ENCODE data around the gene HNRNPA2B1.
"Not testable (repeated sequence)": the region's sequence is repeated elsewhere in the genome, so short reads cannot be mapped to it uniquely, and the experiment has no call there.

Gene HNRNPA2B1

GRCh38 chr7:26183545-26184280 lies 16.8 kb downstream of the HNRNPA2B1 start:
- no CpG with 5 or more reads among the region's 4 CpGs for WGBS (ENCODE audit: insufficient coverage, insufficient read length)
- Histone ChIP-seq H3K27me3 (ENCODE audit: control insufficient read depth, insufficient read depth, low read length) (no peaks in the 10 kb centered on the region), H3K27ac (ENCODE audit: low read length) (no peak overlapping the region), H3K4me3 (ENCODE audit: low read length) (no peak overlapping the region), H3K36me3 (ENCODE audit: control insufficient read depth, insufficient read depth, low read length) (peaks cover 3% of the 10 kb centered on the region), H3K9me3 (ENCODE audit: control insufficient read depth, insufficient read depth, low read length) (no peaks in the 10 kb centered on the region), H3K4me1 (ENCODE audit: control insufficient read depth, insufficient read depth, low read length) (no peaks in the 10 kb centered on the region)
- DNase-seq (ENCODE audit: low read depth, low spot score), result no peak

- no CpG with 5 or more reads among the region's 8 CpGs for WGBS (ENCODE audit: insufficient coverage, insufficient read length)
- peaks cover 7% of the 10 kb centered on the region for H3K36me3 ChIP-seq (ENCODE audit: control insufficient read depth, insufficient read depth, low read length)
- H3K4me3 ChIP-seq (ENCODE audit: low read length), result no peak overlapping the region
- no peak overlapping the region for H3K27ac ChIP-seq (ENCODE audit: low read length)
- H3K9me3 ChIP-seq (ENCODE audit: control insufficient read depth, insufficient read depth, low read length), result no peaks in the 10 kb centered on the region
- H3K27me3 ChIP-seq (ENCODE audit: control insufficient read depth, insufficient read depth, low read length), result no peaks in the 10 kb centered on the region
- no peak for DNase-seq (ENCODE audit: low read depth, low spot score)
- no peaks in the 10 kb centered on the region for H3K4me1 ChIP-seq (ENCODE audit: control insufficient read depth, insufficient read depth, low read length)
Observed at GRCh38 chr7:26182706-26183105, 17.8 kb downstream of the HNRNPA2B1 start.

- WGBS (ENCODE audit: insufficient coverage, insufficient read length), result no CpG with 5 or more reads among the region's 6 CpGs
- no peak overlapping the region for H3K4me3 ChIP-seq (ENCODE audit: low read length)
- H3K36me3 ChIP-seq (ENCODE audit: control insufficient read depth, insufficient read depth, low read length), result peaks cover 7% of the 10 kb centered on the region
- no peak for DNase-seq (ENCODE audit: low read depth, low spot score)
- H3K27me3 ChIP-seq (ENCODE audit: control insufficient read depth, insufficient read depth, low read length), result no peaks in the 10 kb centered on the region
- no peaks in the 10 kb centered on the region for H3K9me3 ChIP-seq (ENCODE audit: control insufficient read depth, insufficient read depth, low read length)
- no peak overlapping the region for H3K27ac ChIP-seq (ENCODE audit: low read length)
- no peaks in the 10 kb centered on the region; the same call in 1 of the 2 replicates for H3K4me1 ChIP-seq (ENCODE audit: control insufficient read depth, insufficient read depth, low read length)
Observed at GRCh38 chr7:26182283-26182682, 18.3 kb downstream of the HNRNPA2B1 start.

GRCh38 chr7:26181474-26182227 lies 18.9 kb downstream of the HNRNPA2B1 start:
- Histone ChIP-seq H3K9me3 (ENCODE audit: control insufficient read depth, insufficient read depth, low read length) (no peaks in the 10 kb centered on the region), H3K4me1 (ENCODE audit: control insufficient read depth, insufficient read depth, low read length) (no peaks in the 10 kb centered on the region; the same call in 1 of the 2 replicates), H3K27ac (ENCODE audit: low read length) (no peak overlapping the region), H3K36me3 (ENCODE audit: control insufficient read depth, insufficient read depth, low read length) (peaks cover 7% of the 10 kb centered on the region), H3K27me3 (ENCODE audit: control insufficient read depth, insufficient read depth, low read length) (no peaks in the 10 kb centered on the region), H3K4me3 (ENCODE audit: low read length) (no peak overlapping the region)
- no peak for DNase-seq (ENCODE audit: low read depth, low spot score)
- WGBS (ENCODE audit: insufficient coverage, insufficient read length), result no CpG with 5 or more reads among the region's 3 CpGs

- WGBS (ENCODE audit: insufficient coverage, insufficient read length), result no CpG with 5 or more reads among the region's 5 CpGs
- no peak for DNase-seq (ENCODE audit: low read depth, low spot score)
- Histone ChIP-seq H3K4me3 (ENCODE audit: low read length) (no peak overlapping the region), H3K27ac (ENCODE audit: low read length) (no peak overlapping the region), H3K9me3 (ENCODE audit: control insufficient read depth, insufficient read depth, low read length) (no peaks in the 10 kb centered on the region), H3K4me1 (ENCODE audit: control insufficient read depth, insufficient read depth, low read length) (no peaks in the 10 kb centered on the region; the same call in 1 of the 2 replicates), H3K36me3 (ENCODE audit: control insufficient read depth, insufficient read depth, low read length) (peaks cover 7% of the 10 kb centered on the region), H3K27me3 (ENCODE audit: control insufficient read depth, insufficient read depth, low read length) (no peaks in the 10 kb centered on the region)
Observed at GRCh38 chr7:26180792-26181198, 19.8 kb downstream of the HNRNPA2B1 start.

GRCh38 chr7:26179826-26180497 lies 20.6 kb downstream of the HNRNPA2B1 start:
- H3K27me3 ChIP-seq (ENCODE audit: control insufficient read depth, insufficient read depth, low read length), result no peaks in the 10 kb centered on the region
- H3K9me3 ChIP-seq (ENCODE audit: control insufficient read depth, insufficient read depth, low read length), result no peaks in the 10 kb centered on the region
- no peak overlapping the region for H3K4me3 ChIP-seq (ENCODE audit: low read length)
- no peaks in the 10 kb centered on the region; the same call in 1 of the 2 replicates for H3K4me1 ChIP-seq (ENCODE audit: control insufficient read depth, insufficient read depth, low read length)
- no peak for DNase-seq (ENCODE audit: low read depth, low spot score)
- peaks cover 7% of the 10 kb centered on the region for H3K36me3 ChIP-seq (ENCODE audit: control insufficient read depth, insufficient read depth, low read length)
- no CpG with 5 or more reads among the region's 8 CpGs for WGBS (ENCODE audit: insufficient coverage, insufficient read length)
- no peak overlapping the region for H3K27ac ChIP-seq (ENCODE audit: low read length)

- Histone ChIP-seq H3K27ac (ENCODE audit: low read length) (no peak overlapping the region), H3K27me3 (ENCODE audit: control insufficient read depth, insufficient read depth, low read length) (no peaks in the 10 kb centered on the region), H3K36me3 (ENCODE audit: control insufficient read depth, insufficient read depth, low read length) (peaks cover 7% of the 10 kb centered on the region), H3K9me3 (ENCODE audit: control insufficient read depth, insufficient read depth, low read length) (no peaks in the 10 kb centered on the region), H3K4me1 (ENCODE audit: control insufficient read depth, insufficient read depth, low read length) (no peaks in the 10 kb centered on the region; the same call in 1 of the 2 replicates), H3K4me3 (ENCODE audit: low read length) (no peak overlapping the region)
- WGBS (ENCODE audit: insufficient coverage, insufficient read length), result no CpG with 5 or more reads among the region's 5 CpGs
- no peak for DNase-seq (ENCODE audit: low read depth, low spot score)
Observed at GRCh38 chr7:26179422-26179821, 21.1 kb downstream of the HNRNPA2B1 start.

- H3K27me3 ChIP-seq (ENCODE audit: control insufficient read depth, insufficient read depth, low read length), result no peaks in the 10 kb centered on the region
- H3K4me3 ChIP-seq (ENCODE audit: low read length), result no peak overlapping the region
- H3K9me3 ChIP-seq (ENCODE audit: control insufficient read depth, insufficient read depth, low read length), result no peaks in the 10 kb centered on the region
- WGBS (ENCODE audit: insufficient coverage, insufficient read length), result no CpG with 5 or more reads among the region's 7 CpGs
- no peak for DNase-seq (ENCODE audit: low read depth, low spot score)
- no peak overlapping the region for H3K27ac ChIP-seq (ENCODE audit: low read length)
- peaks cover 7% of the 10 kb centered on the region for H3K36me3 ChIP-seq (ENCODE audit: control insufficient read depth, insufficient read depth, low read length)
- no peaks in the 10 kb centered on the region; the same call in 1 of the 2 replicates for H3K4me1 ChIP-seq (ENCODE audit: control insufficient read depth, insufficient read depth, low read length)
Observed at GRCh38 chr7:26178272-26178960, 22.1 kb downstream of the HNRNPA2B1 start.

- not testable (repeated sequence) for H3K9me3 ChIP-seq (ENCODE audit: control insufficient read depth, insufficient read depth, low read length); H3K36me3 ChIP-seq (ENCODE audit: control insufficient read depth, insufficient read depth, low read length); H3K27me3 ChIP-seq (ENCODE audit: control insufficient read depth, insufficient read depth, low read length); DNase-seq (ENCODE audit: low read depth, low spot score); H3K4me1 ChIP-seq (ENCODE audit: control insufficient read depth, insufficient read depth, low read length); H3K27ac ChIP-seq (ENCODE audit: low read length); H3K4me3 ChIP-seq (ENCODE audit: low read length)
- no CpG with 5 or more reads among the region's 20 CpGs for WGBS (ENCODE audit: insufficient coverage, insufficient read length)
Observed at GRCh38 chr7:26177269-26177668, 23.3 kb downstream of the HNRNPA2B1 start.

- WGBS (ENCODE audit: insufficient coverage, insufficient read length), result no CpG with 5 or more reads among the region's 26 CpGs
- DNase-seq (ENCODE audit: low read depth, low spot score); H3K4me1 ChIP-seq (ENCODE audit: control insufficient read depth, insufficient read depth, low read length); H3K27ac ChIP-seq (ENCODE audit: low read length); H3K4me3 ChIP-seq (ENCODE audit: low read length); H3K9me3 ChIP-seq (ENCODE audit: control insufficient read depth, insufficient read depth, low read length); H3K36me3 ChIP-seq (ENCODE audit: control insufficient read depth, insufficient read depth, low read length); H3K27me3 ChIP-seq (ENCODE audit: control insufficient read depth, insufficient read depth, low read length): not testable (repeated sequence)
Observed at GRCh38 chr7:26176696-26177095, 23.9 kb downstream of the HNRNPA2B1 start.
